Frontal cortex (tissue), 4 donors: ENCODE results near the gene PTGER1. TPM values are rescaled to one million over a fixed set of nuclear protein-coding genes. Genes with fewer than 3 reads are reported as not detected.
A peak's percentile ranks its signal among the peaks of the same experiment; 100 is the strongest.

Experiments
- DNase-seq, 2 donors: peaks; one replicate each; pipeline ENCODE4 v3.0.0; 2012; ENCODE audit warnings: low spot score in 2 of 2
- FAIRE-seq: peaks from 2 replicates; lab custom pipeline; 2012; peaks lifted over from hg19 to GRCh38; lab: Jason Lieb, UNC
- total RNA-seq: library from RNA; depleted of rRNA; stranded (reverse); fragments of >200 nt; gene quantifications from one replicate; pipeline ENCODE4 v1.2.3, GENCODE V29; 2014
- donor health status: control.
- donor health status: control.
- donor health status: control.

The PTGER1 gene, protein sequence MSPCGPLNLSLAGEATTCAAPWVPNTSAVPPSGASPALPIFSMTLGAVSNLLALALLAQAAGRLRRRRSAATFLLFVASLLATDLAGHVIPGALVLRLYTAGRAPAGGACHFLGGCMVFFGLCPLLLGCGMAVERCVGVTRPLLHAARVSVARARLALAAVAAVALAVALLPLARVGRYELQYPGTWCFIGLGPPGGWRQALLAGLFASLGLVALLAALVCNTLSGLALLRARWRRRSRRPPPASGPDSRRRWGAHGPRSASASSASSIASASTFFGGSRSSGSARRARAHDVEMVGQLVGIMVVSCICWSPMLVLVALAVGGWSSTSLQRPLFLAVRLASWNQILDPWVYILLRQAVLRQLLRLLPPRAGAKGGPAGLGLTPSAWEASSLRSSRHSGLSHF
- total RNA-seq: not detected

GRCh38 chr19:14475251-14476073, at the start of gene PTGER1:
Gene PTGER1, minus strand, starts transcription at chr19:14475354. Its CDS starts 1,034 bp downstream, at chr19:14474320.
- no peak for FAIRE-seq
- DNase-seq: no peak

DNA sequence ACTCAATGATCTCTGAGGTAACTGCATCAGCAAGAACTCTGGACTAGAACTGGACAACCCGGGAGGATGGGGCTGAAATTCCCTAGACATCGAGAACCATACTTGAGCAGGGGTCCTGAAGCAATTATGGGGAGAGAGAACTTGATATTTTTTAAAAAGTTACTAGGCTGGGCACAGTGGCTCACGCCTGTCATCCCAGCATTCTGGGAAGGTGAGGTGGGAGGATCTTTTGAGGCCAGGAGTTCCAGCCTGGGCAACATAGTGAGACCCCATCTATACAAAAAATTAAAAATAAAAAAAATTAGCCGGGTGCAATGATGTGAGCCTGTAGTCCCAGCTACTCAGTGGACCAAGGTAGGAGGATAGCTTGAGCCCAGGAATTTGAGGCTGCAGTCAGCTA, 45.4 kb upstream of the PTGER1 start:
- DNase-seq: no peak
- no peak for FAIRE-seq

GRCh38 chr19:14519860-14520407, 44.8 kb upstream of the PTGER1 start:
- DNase-seq: no peak
- no peak for FAIRE-seq

DNA sequence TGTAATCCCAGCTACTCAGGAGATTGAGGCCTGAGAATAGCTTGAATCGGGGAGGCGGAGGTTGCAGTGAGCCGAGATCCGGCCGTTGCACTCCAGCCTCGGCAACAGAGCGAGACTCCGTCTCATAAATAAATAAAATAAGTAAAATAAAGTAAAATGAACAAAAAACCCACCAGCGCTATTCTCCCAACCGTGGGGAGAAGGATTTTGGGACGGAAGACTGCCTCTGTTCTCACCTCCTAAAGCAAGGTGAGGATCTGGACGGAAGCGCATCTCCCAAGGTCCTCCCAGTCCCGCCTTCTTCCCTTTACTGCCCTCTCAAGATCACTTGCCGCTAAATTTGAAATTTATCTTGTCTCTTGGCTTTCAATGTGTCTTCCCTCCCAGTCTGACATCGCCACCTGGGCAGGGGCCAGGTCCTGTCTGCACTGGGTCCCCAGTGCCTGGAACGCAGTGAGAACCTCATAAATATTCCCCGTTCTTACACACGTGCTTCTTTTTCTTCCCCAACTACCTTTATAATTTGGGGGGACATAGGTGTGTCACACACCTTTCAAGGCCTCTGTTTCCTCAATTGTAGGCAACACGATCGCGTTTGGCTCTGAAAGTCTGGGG, 44.2 kb upstream of the PTGER1 start:
- no peak for FAIRE-seq

DNA sequence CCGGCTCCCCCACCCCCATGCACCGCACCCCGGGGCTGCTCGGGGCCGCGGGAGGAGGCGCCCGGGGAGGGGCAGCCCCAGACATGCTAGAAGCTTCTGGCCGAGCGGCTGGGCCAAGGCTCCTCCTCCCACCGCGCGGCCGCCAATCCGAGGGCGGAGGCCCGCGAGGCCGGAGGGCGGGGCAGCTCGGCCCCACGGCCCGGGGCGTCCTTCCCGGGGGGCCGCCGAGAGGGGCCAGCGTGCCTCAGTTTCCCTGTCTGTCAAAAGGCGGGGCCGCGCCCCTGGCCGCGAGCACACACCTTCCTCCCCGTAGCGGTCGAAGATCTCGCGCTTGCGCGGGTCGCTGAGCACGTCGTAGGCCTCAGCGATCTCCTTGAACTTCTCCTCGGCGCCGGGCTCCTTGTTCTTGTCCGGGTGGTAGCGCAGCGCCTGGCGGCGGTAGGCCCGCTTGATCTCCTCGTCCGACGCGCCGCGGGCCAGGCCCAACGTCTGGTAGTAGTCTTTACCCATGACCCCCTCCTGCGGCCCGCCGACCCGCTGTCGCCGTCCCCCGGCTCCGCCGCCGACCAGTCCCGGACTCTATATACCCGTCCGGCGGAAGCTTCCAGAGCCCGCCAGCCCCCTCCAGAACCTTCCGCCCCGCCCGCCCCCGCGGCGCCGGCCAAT, 42.8 kb upstream of the PTGER1 start, which contains the start of gene DNAJB1:
Gene DNAJB1 (minus strand): TSS at position 558 of the 666 bp plus-strand sequence. CDS start 48 bp downstream, at position 510.
- FAIRE-seq (no peak), DNase-seq (peak; percentile 88 to 98)

More for the DNA sequence above, 44.2 kb upstream of the PTGER1 start:
- no peak for DNase-seq

- FAIRE-seq (no peak), DNase-seq (no peak)
These were observed 42.3 kb upstream of the PTGER1 start for GRCh38 chr19:14517446-14517839.

DNA sequence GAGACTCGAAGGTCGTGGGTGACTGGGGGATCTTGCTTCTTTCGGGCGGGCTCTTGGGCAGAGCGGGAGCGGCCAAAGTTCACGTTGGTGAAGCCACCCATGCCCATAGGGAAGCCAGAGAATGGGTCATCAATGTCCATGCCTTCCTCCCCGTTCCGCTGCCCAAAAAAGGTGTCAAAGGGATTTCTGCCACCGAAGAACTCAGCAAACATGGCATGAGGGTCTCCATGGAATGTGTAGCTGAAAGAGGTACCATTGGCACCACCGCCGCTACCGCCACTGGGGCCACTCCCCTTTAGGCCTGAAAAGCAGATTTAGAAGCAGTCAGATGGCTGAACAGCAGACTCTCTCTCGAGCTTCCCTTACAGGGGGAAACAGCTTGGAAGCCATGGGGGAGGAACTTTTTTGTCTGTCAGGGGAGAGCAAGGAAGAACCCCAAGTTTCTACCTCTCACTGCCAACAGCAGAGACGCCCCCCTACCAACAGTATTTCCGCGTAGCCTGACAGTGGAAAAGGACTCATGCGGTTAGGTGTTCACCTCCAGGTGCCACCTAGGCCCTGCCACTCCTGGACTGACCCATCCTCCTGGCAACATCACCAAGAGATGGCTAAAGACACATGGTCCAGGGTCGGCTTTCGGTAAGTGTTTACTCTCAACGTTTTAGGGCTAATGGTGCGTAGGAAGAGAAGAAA, 41.7 kb upstream of the PTGER1 start:
- no peak for FAIRE-seq
- no peak for DNase-seq

GRCh38 chr19:14516048-14516534, 40.9 kb upstream of the PTGER1 start:
- DNase-seq (no peak), FAIRE-seq (no peak)

DNA sequence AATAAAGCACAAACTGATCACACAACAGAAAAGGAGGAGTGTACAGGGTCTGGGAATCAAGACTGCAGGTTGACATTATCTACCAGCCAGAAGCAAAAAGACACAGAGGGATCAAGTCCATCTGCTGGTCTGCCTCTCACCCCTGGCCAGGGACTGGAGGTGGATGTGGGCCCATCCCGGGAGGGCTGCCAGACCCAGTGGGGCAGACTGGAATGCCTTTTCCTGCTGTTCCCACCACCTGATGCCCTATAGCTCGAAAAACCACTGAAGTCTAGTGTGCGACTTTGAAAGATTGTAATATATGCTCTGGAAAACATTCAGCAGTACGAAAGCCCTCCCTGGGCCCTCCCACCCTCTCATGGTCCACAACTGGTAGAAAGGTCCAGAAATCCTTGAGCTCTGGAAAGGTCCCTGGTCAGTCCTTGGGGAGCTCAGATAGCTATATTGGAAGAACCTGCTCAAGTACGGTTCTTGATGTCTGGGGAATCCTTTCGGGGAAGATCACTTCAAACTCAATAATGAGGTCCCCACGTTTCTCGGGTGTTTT, 40.4 kb upstream of the PTGER1 start:
- FAIRE-seq: no peak
- no peak for DNase-seq

DNA sequence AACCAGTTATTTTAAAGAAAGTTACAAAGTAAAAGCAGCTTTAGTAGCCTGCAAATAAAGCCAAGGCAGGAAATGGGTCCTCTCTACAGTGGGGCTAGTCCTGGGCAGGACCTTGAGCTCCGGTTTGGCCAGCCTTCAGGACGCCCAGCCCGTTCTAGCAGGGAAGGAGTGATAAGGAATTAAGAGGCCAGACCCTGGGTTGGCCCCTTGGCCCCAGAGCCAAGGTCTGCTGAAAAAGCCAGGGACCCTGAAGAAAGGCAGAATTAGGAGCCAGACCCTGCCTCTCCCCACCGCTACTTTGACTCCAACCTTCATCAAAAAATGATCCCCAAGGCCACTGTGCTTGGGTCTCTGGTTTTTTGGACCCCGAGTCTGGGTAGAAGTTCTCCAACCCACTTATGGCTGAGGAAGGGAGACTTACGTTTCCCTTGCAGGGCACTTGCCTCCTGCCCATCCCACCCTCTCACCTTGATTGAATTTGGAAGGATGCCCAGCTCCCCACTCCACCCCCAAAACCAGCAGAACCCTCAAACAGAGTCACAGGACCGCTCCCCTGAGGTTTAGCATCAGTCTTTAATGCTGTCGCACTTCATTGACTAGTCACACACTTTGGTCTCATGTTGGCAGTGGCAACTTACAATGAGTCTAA, 39.2 kb upstream of the PTGER1 start:
- no peak for FAIRE-seq
- no peak for DNase-seq

- FAIRE-seq: no peak
These were observed 37.3 kb upstream of the PTGER1 start for GRCh38 chr19:14512406-14512961.

DNA sequence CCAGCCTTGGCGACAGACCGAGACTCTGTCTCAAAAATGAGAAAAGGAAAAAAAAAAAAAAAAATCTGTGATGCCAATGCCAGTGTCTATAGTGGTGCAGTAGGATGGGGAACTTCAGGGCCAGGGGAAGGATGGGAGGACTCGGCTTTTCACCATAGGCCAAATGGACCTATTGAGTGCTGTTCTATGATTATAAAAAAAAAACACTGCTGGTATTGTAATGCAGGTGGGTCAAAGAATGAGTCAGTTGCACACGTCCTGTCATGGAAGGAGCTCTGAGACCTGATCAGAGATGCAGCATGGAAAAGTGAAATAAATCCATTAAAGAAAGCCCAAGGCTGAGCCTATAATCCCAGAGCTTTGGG, 36.1 kb upstream of the PTGER1 start:
- FAIRE-seq (no peak), DNase-seq (no peak)

More at GRCh38 chr19:14512406-14512961, 37.3 kb upstream of the PTGER1 start:
- DNase-seq: no peak

- FAIRE-seq: no peak
- DNase-seq: no peak
These were observed 35.4 kb upstream of the PTGER1 start for GRCh38 chr19:14510311-14511228.

DNA sequence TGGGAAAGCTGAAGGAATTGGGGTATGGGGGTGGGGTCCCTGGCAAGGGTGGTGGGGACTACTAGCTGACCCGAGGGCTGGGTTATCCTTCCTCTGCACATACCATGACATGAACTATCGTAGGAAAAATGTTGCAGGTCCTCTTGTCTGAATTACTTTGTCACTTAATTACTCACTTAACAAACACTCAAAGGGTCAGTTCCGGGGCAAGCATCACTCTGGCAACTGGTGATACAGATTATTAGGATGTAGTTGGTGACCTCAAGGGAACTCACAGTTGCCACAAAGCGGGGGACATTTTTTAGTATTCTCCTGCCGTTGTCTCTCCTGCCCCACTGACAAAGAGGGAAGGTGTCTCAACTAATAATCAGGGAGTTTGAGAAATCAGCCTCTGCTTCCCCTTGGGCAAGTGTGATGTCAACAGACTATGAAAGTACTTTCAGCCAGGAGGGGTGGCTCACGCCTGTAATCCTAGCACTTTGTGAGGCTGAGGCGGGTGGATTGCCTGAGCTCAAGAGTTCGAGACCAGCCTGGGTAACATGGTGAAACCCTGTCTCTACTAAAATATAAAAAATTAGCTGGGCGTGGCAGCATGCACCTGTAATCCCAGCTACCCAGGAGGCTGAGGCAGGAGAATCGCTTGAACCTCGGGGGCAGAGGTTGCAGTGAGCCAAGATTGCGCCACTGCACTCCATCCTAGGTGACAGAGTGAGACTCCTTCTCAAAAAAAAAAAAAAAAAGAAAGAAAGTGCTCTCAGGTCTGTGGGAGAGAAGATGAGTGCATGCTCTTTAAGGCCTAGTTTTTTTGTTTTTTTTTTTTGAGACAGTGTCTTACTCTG, 32.8 kb upstream of the PTGER1 start:
- FAIRE-seq (no peak), DNase-seq (no peak)

- FAIRE-seq: no peak
- no peak for DNase-seq
These were observed 30.5 kb upstream of the PTGER1 start for GRCh38 chr19:14505488-14506239.
